Lung (tissue), 12 donors: ENCODE measurements around the gene DAG1. TPM values are rescaled to one million over a fixed set of nuclear protein-coding genes. Genes with fewer than 3 reads are reported as not detected.
A peak's percentile ranks its signal among the peaks of the same experiment; 100 is the strongest.

ENCODE experiments used
- ATAC-seq: fragments of 200-7000 bp; cut with Tn5 transposase; one replicate; pipeline ENCODE4 v1.9.1; 2020; ENCODE audit warnings: moderate number of reproducible peaks; ENCODE audit not compliant: insufficient read depth, low FRiP score
- DNase-seq, 3 donors: peaks; one replicate each; pipeline ENCODE4 v3.0.0-alpha.2; 2013 to 2017
- H3K27ac ChIP-seq, 2 donors: one replicate each; pipeline ENCODE4 v1.5.1; 2013; ENCODE audit warnings: mild to moderate bottlenecking in 2 of 2, moderate library complexity in 2 of 2, control low read depth in 1 of 2, inconsistent platforms in 1 of 2, low read depth in 1 of 2, low read length in 1 of 2
- H3K27me3 ChIP-seq, 3 donors: one replicate each; pipeline ENCODE4 v1.5.1; 2013; ENCODE audit warnings: low read length in 2 of 3; ENCODE audit not compliant: control insufficient read depth in 3 of 3, insufficient read depth in 3 of 3
- H3K36me3 ChIP-seq, 4 donors: one replicate each; pipeline ENCODE4 v1.5.1; 2013; ENCODE audit warnings: low read length in 4 of 4, mild to moderate bottlenecking in 1 of 4, moderate library complexity in 1 of 4; ENCODE audit not compliant: control insufficient read depth in 4 of 4, insufficient read depth in 4 of 4
- H3K4me1 ChIP-seq, 5 donors: one replicate each; pipeline ENCODE4 v1.5.1; 2013; ENCODE audit warnings: low read length in 5 of 5, mild to moderate bottlenecking in 2 of 5, moderate library complexity in 1 of 5; ENCODE audit not compliant: control insufficient read depth in 5 of 5, insufficient read depth in 5 of 5
- H3K4me3 ChIP-seq: one replicate; pipeline ENCODE4 v1.5.1; 2013; ENCODE audit warnings: mild to moderate bottlenecking, control low read depth, moderate library complexity
- H3K9ac ChIP-seq, 2 donors: one replicate each; pipeline ENCODE4 v1.5.1; 2013; ENCODE audit warnings: low read length in 2 of 2, control low read depth in 1 of 2; ENCODE audit not compliant: insufficient read depth in 1 of 2
- H3K9me3 ChIP-seq, 4 donors: one replicate each; pipeline ENCODE4 v1.5.1; 2013; ENCODE audit warnings: low read length in 3 of 4, mild to moderate bottlenecking in 1 of 4, moderate library complexity in 1 of 4; ENCODE audit not compliant: control insufficient read depth in 4 of 4, insufficient read depth in 3 of 4
- CTCF ChIP-seq: IDR thresholded peaks from 2 replicates; pipeline ENCODE4 v1.5.1; 2012; ENCODE audit warnings: mild to moderate bottlenecking; ENCODE audit errors: control extremely low read depth, extremely low read depth
- WGBS, 2 donors: extraction: QIAGEN DNeasy Blood & Tissue Kit; methylation state at CpG; one replicate each; pipeline ENCODE4 v1.1.7; 2013; 5-methylcytosine and 5-hydroxymethylcytosine counted together
- polyA plus RNA-seq, 2 donors: library from polyadenylated mRNA; stranded (reverse); fragments of 200-250 nt; gene quantifications; one replicate each; pipeline ENCODE4 v1.2.1, GENCODE V29; 2013
- total RNA-seq, 2 donors: library from RNA; depleted of rRNA in 1 of 2; stranded (reverse); fragments of >200 nt in 1 of 2; gene quantifications; one replicate each; pipeline ENCODE4 v1.2.1, GENCODE V29; 2014 to 2021
- donor health status: control.
- donor health status: control.
- donor health status: Bipolar disorder and iron deficiency.
- donor health status: healthy.
- donor health status: DM: yes; HTN: yes; CAD: no.

Gene DAG1
- total and polyA plus RNA-seq, 4 donors: 18.2 to 100 (median 38.0) TPM

GRCh38 chr3:49482766-49483165, 12.7 kb downstream of the DAG1 start:
- no peak overlapping the region for H3K9ac ChIP-seq
- TF ChIP-seq CTCF: no peak
- peaks cover 0 to 7% (median 0%) of the 10 kb centered on the region in 5 donors for H3K4me1 ChIP-seq
- no peaks in the 10 kb centered on the region for H3K9me3 ChIP-seq
- no peak for DNase-seq
- H3K27me3 ChIP-seq: no peaks in the 10 kb centered on the region
- H3K36me3 ChIP-seq: peaks cover 0 to 3% (median 0%) of the 10 kb centered on the region in 4 donors
- H3K27ac ChIP-seq: no peak overlapping the region
- no peak for ATAC-seq
- H3K4me3 ChIP-seq: no peak overlapping the region

- Histone ChIP-seq H3K36me3 (peaks cover 0 to 5% (median 1%) of the 10 kb centered on the region in 4 donors), H3K4me1 (peaks cover 0 to 7% (median 0%) of the 10 kb centered on the region in 5 donors), H3K9me3 (no peaks in the 10 kb centered on the region), H3K27me3 (no peaks in the 10 kb centered on the region), H3K9ac (no peak overlapping the region), H3K4me3 (no peak overlapping the region), H3K27ac (peak overlapping the region in 1 of 2 donors; percentile 41)
- no peak for TF ChIP-seq CTCF
- WGBS, 2 donors: 78 to 95% methylated on average over 3 of the region's 3 CpGs
- DNase-seq: no peak
- ATAC-seq: no peak
Observed at GRCh38 chr3:49484471-49484870, 14.4 kb downstream of the DAG1 start.

- Histone ChIP-seq H3K4me3 (no peak overlapping the region), H3K9ac (no peak overlapping the region), H3K36me3 (peaks cover 0 to 11% (median 3%) of the 10 kb centered on the region in 4 donors), H3K27me3 (no peaks in the 10 kb centered on the region), H3K27ac (no peak overlapping the region), H3K9me3 (no peaks in the 10 kb centered on the region), H3K4me1 (peaks cover 0 to 5% (median 0%) of the 10 kb centered on the region in 5 donors)
- ATAC-seq (no peak), DNase-seq (no peak)
- WGBS, 2 donors: 95% methylated on average over 7 of the region's 7 CpGs
- no peak for TF ChIP-seq CTCF
Observed at GRCh38 chr3:49489247-49489646, 19.2 kb downstream of the DAG1 start.

GRCh38 chr3:49492969-49493368, 22.9 kb downstream of the DAG1 start:
- no peak for ATAC-seq
- Histone ChIP-seq H3K4me3 (no peak overlapping the region), H3K9ac (no peak overlapping the region), H3K9me3 (no peaks in the 10 kb centered on the region), H3K4me1 (peaks cover 0 to 7% (median 0%) of the 10 kb centered on the region in 5 donors), H3K27ac (no peak overlapping the region), H3K36me3 (peaks cover 0 to 9% (median 3%) of the 10 kb centered on the region in 4 donors), H3K27me3 (no peaks in the 10 kb centered on the region)
- 96 to 99% methylated on average over 4 of the region's 4 CpGs for WGBS, 2 donors
- TF ChIP-seq CTCF: no peak
- DNase-seq: no peak
